HG03175 (cell line): Measurements from ENCODE around the gene ATRIP.
"Not testable (repeated sequence)": the region's sequence is repeated elsewhere in the genome, so short reads cannot be mapped to it uniquely, and the experiment has no call there.

Experiments used
- ATAC-seq: cut with Tn5 transposase; IDR thresholded peaks from one replicate; pipeline ENCODE4 v1.9.1; 2021; ENCODE audit warnings: mild to moderate bottlenecking, moderate library complexity; ENCODE audit not compliant: unreplicated experiment

Gene ATRIP

DNA sequence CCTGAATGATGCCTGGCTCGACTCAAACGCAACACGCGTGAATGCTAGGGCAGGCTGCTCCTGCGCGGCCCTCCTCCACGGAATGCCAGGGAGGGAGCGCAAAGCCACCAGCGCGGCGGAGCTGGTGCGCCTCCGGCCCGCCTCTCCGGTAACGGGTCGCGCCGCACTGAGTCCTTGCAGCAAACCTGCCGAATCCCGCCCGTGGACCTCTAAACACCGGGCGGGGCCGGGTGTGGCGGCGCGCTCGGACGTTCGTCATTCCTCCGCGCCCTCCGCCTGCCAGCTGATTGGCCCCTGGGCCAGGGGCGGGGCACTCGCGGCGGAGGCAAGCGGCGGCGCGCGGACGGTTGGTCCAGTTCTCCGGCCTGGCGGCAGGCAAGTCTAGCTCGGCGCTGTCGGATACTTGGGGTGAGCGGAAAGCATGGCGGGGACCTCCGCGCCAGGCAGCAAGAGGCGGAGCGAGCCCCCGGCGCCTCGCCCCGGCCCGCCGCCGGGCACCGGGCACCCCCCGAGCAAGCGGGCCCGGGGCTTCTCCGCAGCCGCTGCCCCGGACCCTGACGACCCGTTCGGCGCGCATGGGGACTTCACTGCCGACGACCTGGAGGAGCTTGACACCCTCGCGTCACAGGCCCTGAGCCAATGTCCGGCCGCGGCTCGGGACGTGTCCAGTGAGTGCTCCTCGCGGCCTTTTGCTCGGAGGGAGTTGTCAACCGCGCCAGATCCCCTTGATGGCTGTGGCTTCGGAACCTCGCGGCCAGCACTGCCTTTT lies at the start of gene ATRIP:
ATRIP (plus strand) TSS at position 313 of the 769 bp plus-strand sequence; CDS start at position 422, 109 bp downstream.
- peak; percentile 94 for ATAC-seq

DNA sequence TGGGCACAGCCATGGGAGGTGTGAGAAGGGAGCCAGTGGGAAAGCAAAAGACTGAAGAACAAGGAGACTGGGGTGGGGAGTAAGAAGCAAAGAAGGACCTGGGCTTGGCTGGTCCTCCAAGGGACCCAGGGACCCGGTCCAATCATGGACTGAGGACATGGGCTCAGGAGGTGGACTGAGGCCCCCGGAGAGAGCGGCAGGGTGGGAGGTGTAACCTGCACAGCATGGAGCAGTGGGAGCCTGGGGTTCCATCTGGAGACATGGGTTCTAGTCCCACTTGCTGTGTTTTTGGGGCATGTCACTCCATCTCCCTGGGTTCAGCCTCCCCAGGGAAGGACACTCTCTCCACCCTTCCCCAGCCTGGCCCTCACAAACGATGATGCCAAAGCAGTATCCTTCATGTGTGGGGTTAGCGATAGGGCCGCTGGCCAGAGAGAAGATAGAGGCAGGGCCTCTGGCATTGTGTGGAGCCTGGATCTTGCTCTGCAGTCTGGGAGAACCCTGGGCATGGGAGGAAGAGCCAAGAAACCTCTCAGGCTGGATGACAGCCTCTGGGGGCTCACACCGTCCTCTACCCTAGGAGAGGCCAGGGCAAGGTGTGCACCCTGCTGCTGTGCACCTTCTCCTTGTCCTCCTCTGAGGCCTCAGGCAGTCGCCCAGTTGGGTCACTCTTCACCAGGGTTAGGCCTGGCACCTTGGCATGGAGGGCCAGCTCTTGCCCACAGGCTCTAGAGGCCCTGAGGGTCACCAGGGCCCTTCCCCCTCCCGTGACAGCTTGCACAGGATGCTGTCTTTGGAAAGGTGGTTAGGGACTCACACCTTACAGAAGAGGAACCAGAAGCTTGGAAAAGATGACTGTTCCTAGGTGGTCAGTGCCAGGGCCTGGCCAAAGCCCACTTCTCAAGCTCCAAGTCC lies 48.5 kb upstream of the ATRIP start:
- no peak for ATAC-seq

DNA sequence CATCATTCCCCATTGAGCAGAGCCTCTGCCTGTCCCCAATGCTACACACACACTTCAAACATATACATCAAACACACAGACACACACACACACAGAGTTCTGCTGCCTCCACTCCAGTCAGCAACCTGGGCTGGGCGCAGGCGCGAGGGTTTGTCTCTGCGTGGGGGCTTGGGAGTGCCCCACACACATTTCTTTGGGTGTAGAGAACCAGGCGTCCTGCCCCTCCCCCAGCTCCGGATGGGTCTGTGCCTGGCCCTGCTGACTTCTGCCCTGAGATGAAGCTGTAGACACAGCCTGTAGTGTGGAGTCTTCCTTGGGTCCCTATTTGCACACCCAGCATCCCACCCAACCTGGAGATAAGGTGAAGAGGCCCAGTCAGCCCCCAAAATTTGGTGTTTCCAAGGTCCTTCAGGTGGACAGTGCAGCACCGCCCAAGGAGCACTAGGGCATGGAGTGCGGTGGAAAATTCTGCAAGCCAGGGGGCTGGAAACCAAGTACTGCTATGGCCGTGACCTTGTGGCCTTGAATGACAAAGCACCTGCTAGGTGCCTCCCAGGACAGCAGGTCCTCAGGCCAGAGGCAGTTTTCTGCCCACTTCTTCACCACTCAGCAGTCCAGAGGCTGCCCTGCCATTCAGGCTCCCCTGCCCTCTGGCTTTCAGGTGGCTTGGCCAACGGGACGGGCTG lies 47.7 kb upstream of the ATRIP start:
- no peak for ATAC-seq

DNA sequence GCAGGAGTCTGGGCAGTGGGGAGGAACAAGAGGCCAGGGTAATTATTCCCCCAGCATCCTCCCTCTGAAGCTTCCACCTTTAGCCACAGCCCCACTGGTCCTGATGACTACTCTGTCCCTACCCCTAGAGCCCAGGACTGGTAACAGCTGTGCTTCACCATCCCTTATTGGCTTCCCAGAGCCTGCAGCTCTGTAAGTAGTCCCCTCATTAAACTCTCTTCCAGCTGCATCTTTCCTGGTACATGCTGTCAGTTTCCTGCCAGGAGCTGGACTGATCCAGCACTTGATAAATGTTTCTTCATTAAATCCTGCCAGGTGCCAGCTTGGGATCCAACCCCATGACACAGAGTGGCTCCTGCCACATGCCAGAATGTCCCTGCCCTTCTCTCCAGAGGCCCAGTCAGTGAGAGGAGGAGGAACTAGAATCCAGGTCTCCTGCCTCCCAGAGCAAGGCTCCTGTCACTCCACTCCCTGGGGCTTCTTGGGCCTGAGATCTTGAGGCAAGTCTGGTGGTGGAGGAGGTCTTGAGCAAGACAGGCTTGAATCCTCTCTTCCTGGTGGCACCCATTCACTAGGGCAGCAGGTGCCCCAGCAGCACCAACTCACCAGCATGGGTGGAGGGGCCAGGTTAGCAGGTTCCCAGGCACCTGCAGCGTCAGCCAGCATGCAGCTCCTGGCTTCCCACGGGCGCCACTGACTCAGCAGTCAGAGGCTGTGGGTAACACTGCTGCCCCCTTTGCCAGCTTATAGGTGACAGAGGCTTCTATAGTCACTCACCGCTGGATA lies 47.0 kb upstream of the ATRIP start:
- no peak for ATAC-seq

DNA sequence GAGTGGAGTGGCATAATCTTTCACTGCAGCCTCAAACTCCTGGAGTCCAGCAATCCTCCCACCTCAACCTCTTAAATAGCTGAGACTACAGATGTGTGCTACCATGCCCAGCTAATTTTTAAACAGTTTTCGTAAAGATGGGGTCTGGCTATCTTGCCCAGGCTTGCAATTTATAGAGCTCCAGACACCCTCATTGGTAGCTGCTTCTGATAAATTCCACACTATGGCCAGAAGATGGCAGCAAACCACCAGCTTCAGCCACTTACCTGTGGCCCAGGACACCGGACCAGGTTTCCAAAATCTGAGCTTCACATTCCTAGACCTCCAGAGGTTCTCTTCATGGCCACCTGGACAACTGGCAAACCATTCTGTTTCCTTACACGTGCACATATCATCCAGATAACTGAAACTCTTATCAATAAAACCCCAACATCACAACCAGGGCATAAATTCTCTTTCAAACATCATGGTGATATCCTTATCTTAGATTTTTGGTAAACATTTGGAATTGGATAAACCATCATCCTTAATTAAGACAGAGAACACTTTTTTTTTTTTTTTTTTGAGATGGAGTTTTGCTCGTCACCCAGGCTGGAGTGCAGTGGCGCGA lies 45.6 kb upstream of the ATRIP start:
- no peak for ATAC-seq

DNA sequence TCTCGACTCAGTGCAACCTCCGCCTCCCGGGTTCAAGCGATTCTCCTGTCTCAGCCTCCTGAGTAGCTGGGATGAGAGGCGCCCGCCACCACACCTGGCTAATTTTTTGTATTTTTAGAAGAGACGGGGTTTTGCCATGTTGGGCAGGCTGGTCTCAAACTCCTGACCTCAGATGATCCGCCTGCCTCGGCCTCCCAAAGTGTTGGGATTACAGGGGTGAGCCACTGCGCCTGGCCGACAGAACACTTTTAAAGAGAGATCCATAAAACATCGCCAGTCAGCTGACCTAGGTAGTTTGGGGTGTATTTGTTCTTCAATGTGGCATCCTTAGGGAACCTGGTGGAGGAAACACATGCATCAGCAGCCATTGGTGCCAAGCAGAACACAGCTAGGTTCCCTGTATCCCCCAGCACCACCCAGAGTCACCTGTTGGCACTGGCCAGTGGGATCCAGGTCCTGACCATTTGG lies 45.1 kb upstream of the ATRIP start:
- not testable (repeated sequence) for ATAC-seq

DNA sequence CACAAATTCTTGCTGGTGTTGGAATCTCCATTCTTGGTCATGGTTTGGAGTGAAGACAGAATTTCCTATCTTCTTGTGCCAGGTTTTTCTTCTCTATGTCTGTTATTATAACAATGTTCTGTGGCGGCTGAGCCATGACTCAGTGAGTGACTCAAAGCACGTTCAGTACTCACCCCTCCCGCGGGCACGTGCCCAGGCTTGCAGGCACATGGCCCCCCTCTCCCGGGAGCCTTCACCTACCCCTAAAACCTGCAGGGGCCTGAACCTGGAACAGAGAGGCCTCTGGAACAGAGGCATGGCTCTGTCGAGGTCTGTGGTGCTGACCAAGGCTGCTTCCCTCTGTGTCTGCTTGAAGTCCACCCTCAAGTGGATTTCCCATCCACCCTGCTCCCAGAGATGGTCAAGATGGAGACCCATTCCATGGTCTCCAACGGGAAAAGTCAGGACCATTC lies 44.2 kb upstream of the ATRIP start:
- no peak for ATAC-seq

DNA sequence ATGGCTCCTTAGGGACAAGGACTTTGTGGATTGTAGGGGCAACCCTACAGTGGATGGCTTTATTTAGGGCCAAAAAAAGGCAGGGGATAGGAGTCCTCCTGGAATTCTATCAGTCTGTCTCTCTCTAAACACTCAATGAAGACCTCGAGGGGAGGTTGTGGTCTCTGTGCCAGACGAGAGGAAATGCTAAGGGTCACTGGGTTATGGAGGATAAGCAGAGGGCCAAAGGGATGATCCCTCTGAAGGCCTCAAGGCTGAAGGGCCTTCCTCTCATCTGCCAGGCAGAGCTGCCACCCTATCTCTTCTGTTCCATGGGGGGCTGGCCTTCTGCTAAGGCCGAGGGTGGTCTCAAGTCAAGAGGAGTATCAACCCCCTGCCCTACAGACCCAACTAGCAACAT lies 43.6 kb upstream of the ATRIP start:
- ATAC-seq = no peak

DNA sequence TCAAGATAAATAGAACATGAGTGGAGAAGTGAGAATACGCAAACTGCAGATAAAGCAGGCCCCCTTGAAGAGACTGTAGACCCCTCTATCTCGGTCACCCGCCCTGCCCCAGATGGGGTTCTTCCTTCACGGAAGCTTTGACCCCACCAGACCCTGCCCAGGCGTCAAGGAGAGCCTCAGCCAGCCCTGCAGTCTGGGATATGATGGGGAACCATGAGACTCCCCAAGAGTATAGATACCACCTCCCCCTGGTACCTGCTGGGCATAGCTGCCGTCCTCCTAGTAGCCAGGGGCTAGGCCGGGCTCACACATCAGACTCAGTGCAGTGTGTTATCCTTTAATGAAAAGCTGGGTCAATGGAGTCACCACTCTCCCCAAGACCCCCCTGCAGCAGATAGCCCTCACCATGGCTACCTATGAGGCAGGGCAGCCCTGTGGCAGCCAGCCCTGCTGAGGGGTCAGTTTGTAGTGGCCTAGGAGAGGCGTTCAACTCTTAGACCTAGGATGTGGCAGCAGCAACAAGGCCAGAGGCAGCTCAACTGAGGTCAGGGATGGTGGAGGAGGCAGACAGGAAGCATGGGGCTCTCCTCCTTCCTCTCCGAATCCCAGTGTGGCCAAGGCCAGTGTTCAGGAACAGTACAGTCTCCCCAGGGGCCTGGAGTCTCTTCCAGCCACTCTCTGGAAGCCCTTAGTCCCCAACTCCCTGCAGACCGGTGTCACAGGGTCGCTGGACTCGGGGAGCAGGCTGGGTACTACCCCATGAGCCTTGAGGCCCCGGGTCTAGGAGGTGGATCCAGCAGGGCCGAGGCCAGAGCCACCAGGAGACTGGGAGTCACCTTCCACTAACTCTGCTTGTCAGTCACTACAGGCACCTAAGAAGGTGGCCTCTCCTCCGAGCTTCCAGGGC lies 42.8 kb upstream of the ATRIP start:
- ATAC-seq = no peak

DNA sequence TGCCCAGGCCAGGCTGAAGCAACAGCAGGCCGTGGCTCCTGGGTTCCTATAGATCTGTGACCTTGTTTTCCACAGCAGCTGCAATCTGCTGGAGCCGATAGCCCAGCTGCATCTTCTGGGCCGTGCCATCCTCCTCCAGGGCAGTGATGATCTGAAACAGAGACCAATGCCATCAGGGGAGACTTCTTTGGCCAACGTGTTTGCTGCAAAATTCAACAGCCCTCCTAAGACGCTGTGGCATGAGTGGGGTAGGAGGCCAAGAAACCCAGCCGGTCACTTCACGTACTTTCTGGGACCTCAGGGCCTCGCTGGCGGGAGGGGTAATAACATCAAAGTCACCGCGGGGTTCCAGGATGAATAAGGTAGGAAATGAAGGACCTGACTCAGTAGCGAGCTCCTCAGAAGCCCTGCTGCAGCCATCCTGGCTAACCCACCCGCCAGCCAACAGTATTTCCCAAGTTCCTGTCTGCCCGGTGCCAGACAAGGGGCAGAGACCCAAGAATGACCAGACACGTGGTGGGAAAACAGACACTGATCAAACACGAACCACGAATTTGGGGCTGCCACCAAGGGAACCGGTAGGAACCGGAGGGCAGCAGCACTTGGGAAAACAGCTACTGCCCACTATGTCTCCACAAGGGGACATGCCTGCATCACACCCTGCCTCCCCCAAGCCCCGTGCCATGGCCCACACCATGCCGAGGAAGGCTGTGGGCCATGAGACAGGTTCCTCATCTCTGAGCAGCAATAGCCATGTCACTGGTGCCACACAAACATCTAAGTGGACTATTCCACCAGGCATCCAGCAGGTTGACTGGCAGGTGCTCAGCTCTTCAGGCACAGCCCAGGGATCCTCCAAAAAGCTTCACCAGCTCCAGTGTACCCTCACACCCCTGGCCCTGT lies 41.8 kb upstream of the ATRIP start:
- no peak for ATAC-seq

DNA sequence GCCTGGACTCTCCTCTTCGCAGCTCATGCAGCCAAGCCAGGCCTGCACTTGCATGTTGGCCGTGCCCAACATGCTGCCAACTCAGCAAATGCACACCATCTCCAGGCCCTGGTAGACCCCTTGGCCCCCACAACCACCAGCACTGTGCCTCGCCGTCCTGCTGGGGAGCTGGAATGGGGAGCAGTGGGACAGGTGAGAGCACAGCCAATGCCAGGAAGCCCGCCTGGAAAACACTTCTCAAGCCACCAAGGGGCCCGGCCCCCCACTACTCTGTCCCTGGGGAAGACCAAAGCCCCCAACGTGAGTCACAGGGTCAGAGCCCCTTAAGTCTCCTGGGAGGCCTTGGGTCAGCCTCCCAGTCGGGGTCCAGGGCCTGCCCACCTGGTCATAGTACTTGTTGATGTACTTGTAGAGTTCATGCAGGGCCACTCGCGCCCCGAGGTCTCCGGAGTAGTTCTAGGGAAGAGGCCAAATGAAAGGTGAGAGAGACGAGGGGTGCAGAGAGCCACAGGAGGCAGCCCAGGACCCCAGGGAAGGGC lies 41.1 kb upstream of the ATRIP start:
- ATAC-seq = no peak

DNA sequence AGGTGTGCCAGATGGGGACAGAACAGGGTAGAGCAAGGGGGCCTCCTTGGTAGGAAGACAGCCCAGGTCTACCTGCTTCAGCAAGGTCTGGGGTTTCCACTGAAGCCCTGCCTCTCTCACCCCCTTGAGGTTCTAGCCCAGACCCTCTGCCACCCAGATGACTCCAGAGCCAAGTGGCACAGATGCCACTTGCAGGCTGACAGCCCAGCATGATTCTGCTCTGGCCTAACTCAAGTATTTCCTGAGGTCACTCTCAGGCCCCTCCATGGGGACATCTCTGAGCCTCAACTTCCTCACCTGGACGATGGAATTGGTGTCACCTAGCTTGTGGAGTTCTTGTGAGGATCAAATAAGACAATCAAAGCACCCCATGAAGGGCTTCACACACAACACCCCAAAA lies 40.6 kb upstream of the ATRIP start:
- ATAC-seq = no peak

DNA sequence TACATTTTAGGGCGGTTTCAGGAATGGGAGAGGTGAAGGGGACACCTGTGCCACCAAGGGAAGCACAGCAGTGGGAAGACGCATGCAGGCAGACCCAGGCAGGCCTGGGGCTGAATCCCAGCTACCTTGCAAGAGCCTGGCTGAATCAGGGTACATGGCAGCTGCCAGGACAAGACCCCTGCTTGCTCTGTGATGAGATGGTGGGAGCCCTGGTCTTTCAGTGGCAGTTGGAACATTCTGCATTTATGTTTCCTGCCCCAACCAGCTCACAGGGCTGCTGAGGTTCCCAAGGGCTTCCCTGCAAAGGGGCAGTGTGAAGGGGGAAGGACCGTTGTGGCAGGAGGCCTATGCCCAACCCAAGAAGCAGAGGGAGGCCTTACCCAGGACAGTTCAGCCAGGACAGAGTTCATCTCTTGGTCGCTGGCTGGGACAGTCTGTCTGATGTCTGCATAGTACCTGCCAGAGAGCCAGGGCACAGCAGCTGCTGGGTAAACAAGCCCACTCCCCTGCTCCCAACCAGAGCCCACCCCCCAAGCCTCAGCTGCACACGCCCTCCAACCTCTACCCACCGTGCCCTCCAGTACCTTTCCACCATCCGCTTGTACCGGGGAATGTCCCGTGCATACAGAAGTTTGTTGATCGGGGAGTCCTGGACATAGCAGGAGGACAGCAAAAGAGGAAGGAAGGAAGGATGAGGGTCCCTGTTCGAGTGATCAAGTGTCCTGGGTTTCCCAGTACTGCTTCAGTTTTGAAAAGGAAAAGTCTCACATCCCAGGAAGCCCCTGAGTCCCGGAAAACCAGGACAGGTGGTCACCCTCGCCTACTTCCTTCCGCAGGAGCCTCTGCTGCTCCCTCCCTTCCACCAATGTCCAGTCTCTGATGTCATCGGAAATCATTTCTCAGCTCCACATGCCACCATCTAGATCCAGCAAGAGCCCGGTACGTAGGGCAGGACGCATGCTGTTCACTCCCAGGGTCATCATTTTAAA lies 39.8 kb upstream of the ATRIP start:
- ATAC-seq = no peak

DNA sequence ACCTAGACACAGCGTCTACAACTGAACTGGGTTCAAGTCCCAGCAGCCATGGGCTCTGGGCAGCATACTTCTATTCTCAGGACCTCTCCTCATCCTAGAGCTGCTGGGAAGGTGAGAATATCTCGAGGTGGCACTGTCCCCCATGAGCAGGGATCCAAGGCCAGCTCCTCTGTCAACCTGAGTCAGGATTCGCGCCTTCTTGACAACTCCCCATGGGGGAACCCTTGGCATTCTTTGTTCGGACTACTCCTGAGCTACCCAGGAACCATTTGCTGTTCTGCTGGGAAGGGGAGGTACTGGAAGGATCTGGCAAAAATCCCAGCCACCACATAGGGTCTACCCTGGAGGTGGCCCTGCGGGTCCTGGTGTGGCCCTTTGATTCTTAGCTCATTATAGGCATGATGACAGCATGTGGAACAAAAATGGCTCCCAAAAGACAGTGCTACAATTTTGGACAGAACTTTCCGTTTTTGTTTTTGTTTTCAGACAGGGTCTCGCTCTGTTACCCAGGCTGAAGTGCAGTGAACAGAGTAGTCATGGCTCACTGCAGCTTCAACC lies 38.9 kb upstream of the ATRIP start:
- no peak for ATAC-seq

DNA sequence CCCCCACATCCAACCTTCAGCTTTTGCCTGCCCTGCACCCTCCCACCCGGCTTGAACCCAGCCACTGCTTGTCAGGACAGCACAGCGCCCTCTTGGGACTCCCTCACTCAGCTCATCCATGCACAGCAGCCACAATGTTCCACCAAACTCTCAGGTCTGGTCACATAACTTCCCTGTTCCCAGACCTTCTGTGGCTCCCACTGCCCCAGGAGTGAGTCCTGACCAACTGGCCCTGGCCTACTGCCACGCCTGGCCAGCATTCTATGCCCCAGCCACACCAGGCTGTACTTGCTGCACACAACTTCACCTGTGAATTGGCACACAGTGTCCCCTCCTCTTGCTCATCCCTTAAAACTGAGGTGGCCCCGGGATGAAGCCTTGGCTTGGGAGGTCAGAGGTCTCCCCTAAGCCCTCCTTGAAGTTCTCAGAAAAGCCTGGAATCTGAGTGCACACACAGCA lies 37.7 kb upstream of the ATRIP start:
- no peak for ATAC-seq
